Measurements from ENCODE around the gene EPS8.

The EPS8 gene

DNA sequence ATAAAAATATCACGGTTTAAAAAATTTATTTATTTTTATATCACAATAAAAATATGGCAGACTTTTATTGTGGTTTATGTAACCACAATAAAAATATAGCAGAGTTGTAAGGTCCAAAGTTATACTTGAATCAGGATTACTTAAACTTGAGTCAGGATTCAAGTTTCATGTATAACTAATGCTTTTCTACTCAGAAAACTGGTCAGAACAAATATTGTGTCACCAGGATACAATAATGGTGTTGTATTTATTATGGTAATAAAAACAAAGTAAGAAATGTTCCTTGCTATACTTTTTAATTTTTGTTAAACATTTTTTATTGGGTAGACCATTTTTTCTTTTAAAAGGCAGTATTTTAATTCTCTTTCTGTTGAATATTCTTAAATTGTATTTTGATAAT, 29.2 kb upstream of the EPS8 start:
- Mint-ChIP-seq H3K4me3 (no peak overlapping the region), H3K27me3 (peaks cover 22% of the 10 kb centered on the region), H3K27ac (ENCODE audit: low read depth) (no peak overlapping the region), H3K9me3 (no peaks in the 10 kb centered on the region), H3K36me3 (ENCODE audit: insufficient read depth) (no peaks in the 10 kb centered on the region), H3K4me1 (no peaks in the 10 kb centered on the region)
- DNase-seq (ENCODE audit: low spot score in 2 of 2) (no peak), ATAC-seq (replicated peaks; ENCODE audit: extremely low read depth, poor library complexity, severe bottlenecking) (no peak)

- ATAC-seq (replicated peaks; ENCODE audit: extremely low read depth, poor library complexity, severe bottlenecking) (no peak), DNase-seq (ENCODE audit: low spot score in 2 of 2) (no peak)
- no peak overlapping the region for H3K4me3 Mint-ChIP-seq
- H3K9me3 Mint-ChIP-seq: no peaks in the 10 kb centered on the region
- no peaks in the 10 kb centered on the region for H3K4me1 Mint-ChIP-seq
- no peaks in the 10 kb centered on the region for H3K36me3 Mint-ChIP-seq (ENCODE audit: insufficient read depth)
- no peak overlapping the region for H3K27ac Mint-ChIP-seq (ENCODE audit: low read depth)
- peaks cover 39% of the 10 kb centered on the region for H3K27me3 Mint-ChIP-seq
Observed at GRCh38 chr12:15815730-15816129, 26.5 kb upstream of the EPS8 start.

DNA sequence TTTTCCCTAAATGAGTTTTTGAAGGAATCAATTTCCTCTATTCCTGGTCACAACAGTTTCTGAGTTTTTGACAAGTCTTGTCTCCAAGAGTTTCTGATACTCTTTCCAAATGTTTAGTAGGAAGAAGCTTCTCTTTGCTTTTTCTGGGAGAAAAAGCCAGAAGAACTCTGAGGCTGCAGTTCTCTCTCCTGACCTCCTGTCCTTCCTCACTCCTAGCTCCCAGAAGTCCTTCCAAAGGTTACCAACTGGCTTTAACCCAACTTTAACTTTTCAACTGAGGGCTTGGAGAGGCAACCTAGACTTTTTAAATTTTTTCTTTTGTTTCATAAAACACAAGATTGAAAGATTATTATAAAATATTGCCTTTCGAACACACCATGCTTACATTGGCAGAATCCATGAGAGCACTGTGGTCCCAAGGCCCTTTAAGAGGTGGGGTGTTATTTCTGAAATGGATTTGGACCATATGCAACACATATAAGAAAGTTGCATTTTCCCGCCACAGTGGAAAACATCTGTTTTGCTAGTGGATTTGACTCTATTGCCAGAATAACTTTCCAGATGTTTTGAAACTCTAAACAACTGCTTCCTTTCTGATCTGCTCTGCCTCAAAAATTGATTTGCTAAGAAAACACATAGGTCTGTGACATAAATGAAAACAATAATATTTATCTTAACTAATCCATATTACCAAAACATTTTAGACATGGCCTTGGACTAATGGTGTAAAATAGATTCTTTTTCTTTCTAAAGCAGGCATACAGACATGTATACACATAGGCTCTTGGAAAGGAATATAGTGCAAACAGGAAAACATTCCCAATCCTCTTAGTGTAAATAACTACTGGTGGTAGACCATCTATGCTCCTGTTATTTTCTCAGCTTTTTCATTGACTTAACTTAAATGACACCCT, 22.3 kb upstream of the EPS8 start:
- Mint-ChIP-seq H3K4me3 (no peak overlapping the region), H3K9me3 (no peaks in the 10 kb centered on the region), H3K27me3 (peaks cover 23% of the 10 kb centered on the region), H3K36me3 (ENCODE audit: insufficient read depth) (no peaks in the 10 kb centered on the region), H3K4me1 (no peaks in the 10 kb centered on the region), H3K27ac (ENCODE audit: low read depth) (no peak overlapping the region)
- no peak for DNase-seq (ENCODE audit: low spot score in 2 of 2)
- ATAC-seq (replicated peaks; ENCODE audit: extremely low read depth, poor library complexity, severe bottlenecking): no peak

DNA sequence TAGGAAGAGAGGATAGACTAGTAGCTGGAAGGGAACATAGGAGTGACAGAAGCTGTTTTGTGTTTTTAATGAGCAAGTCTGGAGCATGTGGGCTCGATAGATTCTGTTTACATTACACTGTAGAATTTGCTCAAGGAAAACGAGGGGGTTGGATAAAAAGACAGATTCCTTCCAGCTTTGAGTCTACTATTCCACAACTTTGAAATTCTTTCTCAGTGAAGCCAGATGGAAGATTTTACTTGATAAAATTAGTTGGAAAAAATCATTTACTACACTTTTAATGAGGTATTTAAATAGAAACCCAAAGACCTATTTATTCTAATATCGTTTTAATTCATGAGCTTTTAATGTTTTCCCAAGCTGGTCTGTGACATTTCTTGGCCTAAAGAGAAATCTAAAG, 19.5 kb upstream of the EPS8 start:
- ATAC-seq (replicated peaks; ENCODE audit: extremely low read depth, poor library complexity, severe bottlenecking) (no peak), DNase-seq (ENCODE audit: low spot score in 2 of 2) (no peak)
- peaks cover 18% of the 10 kb centered on the region for H3K27me3 Mint-ChIP-seq
- no peaks in the 10 kb centered on the region for H3K36me3 Mint-ChIP-seq (ENCODE audit: insufficient read depth)
- H3K27ac Mint-ChIP-seq (ENCODE audit: low read depth): no peak overlapping the region
- no peaks in the 10 kb centered on the region for H3K9me3 Mint-ChIP-seq
- H3K4me3 Mint-ChIP-seq: no peak overlapping the region
- no peaks in the 10 kb centered on the region for H3K4me1 Mint-ChIP-seq

- peaks cover 15% of the 10 kb centered on the region for H3K27me3 Mint-ChIP-seq
- no peak overlapping the region for H3K4me3 Mint-ChIP-seq
- no peaks in the 10 kb centered on the region for H3K9me3 Mint-ChIP-seq
- ATAC-seq (replicated peaks; ENCODE audit: extremely low read depth, poor library complexity, severe bottlenecking) (no peak), DNase-seq (ENCODE audit: low spot score in 2 of 2) (no peak)
- no peaks in the 10 kb centered on the region for H3K4me1 Mint-ChIP-seq
- no peak overlapping the region for H3K27ac Mint-ChIP-seq (ENCODE audit: low read depth)
- H3K36me3 Mint-ChIP-seq (ENCODE audit: insufficient read depth): no peaks in the 10 kb centered on the region
Observed at GRCh38 chr12:15808250-15808649, 19.1 kb upstream of the EPS8 start.

DNA sequence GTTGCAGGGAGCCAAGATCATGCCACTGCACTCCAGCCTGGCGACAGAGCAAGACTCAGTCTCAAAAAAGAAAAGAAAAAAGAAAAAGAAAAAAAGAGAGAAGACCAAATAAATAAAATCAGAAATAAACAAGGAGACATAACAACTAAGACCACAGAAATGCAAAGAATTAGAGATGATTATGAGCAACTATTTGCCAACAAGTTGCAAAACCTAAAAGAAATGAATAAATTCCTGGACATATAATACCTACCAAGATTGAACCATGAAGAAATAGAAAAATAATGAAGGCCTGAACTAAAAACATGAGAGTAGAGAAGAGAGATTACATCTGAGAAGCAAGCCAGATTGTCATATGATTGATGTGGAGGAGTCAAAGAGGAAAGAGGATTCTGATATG, 17.6 kb upstream of the EPS8 start:
- H3K4me3 Mint-ChIP-seq: no peak overlapping the region
- DNase-seq (ENCODE audit: low spot score in 2 of 2) (no peak), ATAC-seq (replicated peaks; ENCODE audit: extremely low read depth, poor library complexity, severe bottlenecking) (no peak)
- no peaks in the 10 kb centered on the region for H3K9me3 Mint-ChIP-seq
- H3K27ac Mint-ChIP-seq (ENCODE audit: low read depth): no peak overlapping the region
- H3K36me3 Mint-ChIP-seq (ENCODE audit: insufficient read depth): no peaks in the 10 kb centered on the region
- H3K4me1 Mint-ChIP-seq: no peaks in the 10 kb centered on the region
- H3K27me3 Mint-ChIP-seq: peaks cover 9% of the 10 kb centered on the region

DNA sequence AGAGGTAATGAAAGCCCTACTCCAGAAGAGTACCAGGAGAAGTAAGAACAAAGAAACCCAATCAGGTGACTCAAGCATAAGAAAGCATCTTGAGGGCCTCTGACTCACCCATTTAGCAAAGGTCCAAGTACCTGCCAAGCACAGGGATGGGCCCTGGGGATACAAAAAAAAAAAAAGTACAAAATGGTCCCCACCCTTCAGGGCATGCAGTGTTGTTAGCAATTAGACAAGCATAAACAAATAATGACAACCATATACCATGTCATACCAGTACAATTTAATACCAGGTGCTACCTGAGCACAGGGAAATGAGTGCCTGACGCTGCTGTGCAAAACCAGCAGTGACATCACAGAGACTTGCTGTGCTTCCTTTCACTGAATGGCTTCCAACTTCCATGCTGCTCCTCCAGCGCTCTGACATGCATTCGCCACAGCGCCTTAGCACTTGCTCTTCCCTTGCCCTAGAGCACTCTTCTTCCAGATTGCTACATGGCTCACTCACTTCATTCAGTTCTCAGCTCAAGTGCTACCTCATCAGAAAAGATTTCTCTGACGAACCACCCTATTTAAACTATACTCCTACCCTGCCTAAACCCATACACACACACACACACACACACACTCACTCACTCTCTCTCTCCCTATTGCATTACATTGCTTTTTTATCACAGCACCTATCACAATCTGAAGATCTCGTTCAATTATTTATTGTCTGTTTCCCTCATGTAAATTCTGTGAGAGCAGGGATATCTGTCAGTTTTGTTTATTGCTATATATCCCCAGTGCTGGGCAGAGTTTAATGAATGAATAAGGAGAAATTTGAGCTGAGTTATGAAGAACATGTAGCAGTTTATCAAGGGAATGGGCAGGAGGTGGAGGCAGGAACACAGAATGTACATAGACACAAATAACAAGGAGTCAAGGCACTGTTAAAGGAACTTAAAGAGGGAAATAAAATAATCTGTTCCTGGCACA, 12.9 kb upstream of the EPS8 start:
- Mint-ChIP-seq H3K4me1 (no peaks in the 10 kb centered on the region), H3K27me3 (peaks cover 32% of the 10 kb centered on the region), H3K9me3 (no peaks in the 10 kb centered on the region), H3K4me3 (no peak overlapping the region), H3K27ac (ENCODE audit: low read depth) (no peak overlapping the region), H3K36me3 (ENCODE audit: insufficient read depth) (no peaks in the 10 kb centered on the region)
- DNase-seq (ENCODE audit: low spot score in 2 of 2) (no peak), ATAC-seq (replicated peaks; ENCODE audit: extremely low read depth, poor library complexity, severe bottlenecking) (no peak)

- Mint-ChIP-seq H3K9me3 (no peaks in the 10 kb centered on the region), H3K36me3 (ENCODE audit: insufficient read depth) (no peaks in the 10 kb centered on the region), H3K4me3 (no peak overlapping the region), H3K27me3 (peaks cover 41% of the 10 kb centered on the region), H3K4me1 (no peaks in the 10 kb centered on the region), H3K27ac (ENCODE audit: low read depth) (no peak overlapping the region)
- ATAC-seq (replicated peaks; ENCODE audit: extremely low read depth, poor library complexity, severe bottlenecking) (no peak), DNase-seq (ENCODE audit: low spot score in 2 of 2) (no peak)
Observed at GRCh38 chr12:15800278-15800677, 11.1 kb upstream of the EPS8 start.

GRCh38 chr12:15797818-15798217, 8.6 kb upstream of the EPS8 start:
- Mint-ChIP-seq H3K36me3 (ENCODE audit: insufficient read depth) (no peaks in the 10 kb centered on the region), H3K9me3 (no peaks in the 10 kb centered on the region), H3K27ac (ENCODE audit: low read depth) (no peak overlapping the region), H3K4me3 (no peak overlapping the region), H3K27me3 (peaks cover 52% of the 10 kb centered on the region), H3K4me1 (no peaks in the 10 kb centered on the region)
- ATAC-seq (replicated peaks; ENCODE audit: extremely low read depth, poor library complexity, severe bottlenecking): no peak
- DNase-seq (ENCODE audit: low spot score in 2 of 2): no peak

- H3K27me3 Mint-ChIP-seq: peaks cover 57% of the 10 kb centered on the region
- H3K27ac Mint-ChIP-seq (ENCODE audit: low read depth): no peak overlapping the region
- H3K36me3 Mint-ChIP-seq (ENCODE audit: insufficient read depth): no peaks in the 10 kb centered on the region
- no peak for ATAC-seq (replicated peaks; ENCODE audit: extremely low read depth, poor library complexity, severe bottlenecking)
- H3K9me3 Mint-ChIP-seq: no peaks in the 10 kb centered on the region
- no peak for DNase-seq (ENCODE audit: low spot score in 2 of 2)
- H3K4me1 Mint-ChIP-seq: no peaks in the 10 kb centered on the region
- H3K4me3 Mint-ChIP-seq: no peak overlapping the region
Observed at GRCh38 chr12:15796493-15797141, 7.4 kb upstream of the EPS8 start.

GRCh38 chr12:15794836-15795235, 5.6 kb upstream of the EPS8 start:
- Mint-ChIP-seq H3K27ac (ENCODE audit: low read depth) (no peak overlapping the region), H3K4me3 (no peak overlapping the region), H3K9me3 (no peaks in the 10 kb centered on the region), H3K27me3 (peaks cover 52% of the 10 kb centered on the region), H3K36me3 (ENCODE audit: insufficient read depth) (peaks cover 2% of the 10 kb centered on the region), H3K4me1 (peaks cover 4% of the 10 kb centered on the region)
- ATAC-seq (replicated peaks; ENCODE audit: extremely low read depth, poor library complexity, severe bottlenecking) (no peak), DNase-seq (ENCODE audit: low spot score in 2 of 2) (no peak)

DNA sequence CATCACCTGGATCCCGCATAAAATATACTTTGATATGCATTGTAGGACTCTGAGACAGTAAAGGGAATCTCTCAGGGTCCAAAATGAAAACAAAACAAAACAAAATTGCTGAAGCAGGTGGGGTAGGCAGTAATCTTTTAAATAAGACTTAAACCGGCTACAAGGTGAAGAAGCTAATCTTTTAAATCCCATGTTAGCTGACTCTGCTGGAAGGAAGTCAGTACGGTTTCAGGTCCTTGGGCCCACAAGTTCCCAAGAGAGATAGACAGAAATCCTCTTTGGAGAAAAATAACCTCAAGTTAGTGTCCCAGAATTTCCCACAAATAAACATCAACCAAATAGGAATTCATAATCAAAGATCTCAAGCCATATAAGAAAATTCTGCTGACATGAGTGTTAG, 5.0 kb upstream of the EPS8 start:
- no peak for ATAC-seq (replicated peaks; ENCODE audit: extremely low read depth, poor library complexity, severe bottlenecking)
- H3K27ac Mint-ChIP-seq (ENCODE audit: low read depth): no peak overlapping the region
- H3K4me1 Mint-ChIP-seq: peaks cover 6% of the 10 kb centered on the region
- no peaks in the 10 kb centered on the region for H3K9me3 Mint-ChIP-seq
- DNase-seq (ENCODE audit: low spot score in 2 of 2): no peak
- H3K4me3 Mint-ChIP-seq: no peak overlapping the region
- H3K27me3 Mint-ChIP-seq: peaks cover 46% of the 10 kb centered on the region
- H3K36me3 Mint-ChIP-seq (ENCODE audit: insufficient read depth): peaks cover 3% of the 10 kb centered on the region

Measured in central memory CD8-positive, alpha-beta T cell (primary cell).